Gastrocnemius medialis (tissue), 4 donors: ENCODE measurements around the gene SMYD2. TPM values are rescaled to one million over a fixed set of nuclear protein-coding genes. Genes with fewer than 3 reads are reported as not detected.

Experiments
- ATAC-seq, 2 donors: fragments of 150-250 bp; one replicate each; pipeline ENCODE4 v1.9.1; 2016
- DNase-seq, 2 donors: peaks; one replicate each; pipeline ENCODE4 v3.0.0-alpha.2; 2019
- H3K27ac ChIP-seq, 4 donors: fragments of 200-600 bp; sonication (generic); 1 replicate in 1 of 4; 2 replicates in 3 of 4; pipeline ENCODE4 v1.5.1; 2016 to 2018; ENCODE audit warnings: mild to moderate bottlenecking in 2 of 4, moderate library complexity in 1 of 4
- H3K27me3 ChIP-seq, 3 donors: fragments of 200-600 bp; sonication (generic) in 2 of 3; 1 replicate in 1 of 3; 2 replicates in 2 of 3; pipeline versions ENCODE4 v1.5.1 to v1.6.0; 2016 to 2019; ENCODE audit warnings: mild to moderate bottlenecking in 1 of 3, moderate library complexity in 1 of 3
- H3K36me3 ChIP-seq, 2 donors: fragments of 200-600 bp; sonication (generic) in 1 of 2; one replicate each; pipeline ENCODE4 v1.5.1; 2017 to 2018
- H3K4me1 ChIP-seq, 2 donors: fragments of 200-600 bp; sonication (generic) in 1 of 2; one replicate each; pipeline ENCODE4 v1.5.1; 2016 to 2017; ENCODE audit warnings: mild to moderate bottlenecking in 2 of 2
- H3K4me3 ChIP-seq, 4 donors: fragments of 200-600 bp; sonication (generic) in 3 of 4; 1 replicate in 1 of 4; 2 replicates in 3 of 4; pipeline ENCODE4 v1.5.1; 2016 to 2019; ENCODE audit warnings: mild to moderate bottlenecking in 2 of 4
- H3K9me3 ChIP-seq, 3 donors: fragments of 200-600 bp; sonication (generic) in 2 of 3; 1 replicate in 1 of 3; 2 replicates in 2 of 3; pipeline ENCODE4 v1.5.1; 2016 to 2019
- POLR2A ChIP-seq, 2 donors: fragments of 450-650 bp; IDR thresholded peaks; one replicate each; pipeline ENCODE4 v1.6.1; 2017; ENCODE audit warnings: antibody characterized with exemption in 2 of 2, mild to moderate bottlenecking in 2 of 2, moderate library complexity in 2 of 2
- in situ Hi-C, 4 donors: fragments of 200-750 bp; cut with MboI; loops; one replicate each; pipeline versions ENCODE4 v1.15.0 to v1.8.0; 2017; ENCODE audit warnings: low sequenced_read_pairs in 4 of 4
- intact Hi-C: fragments of 100-400 bp; cut with DNase I; formaldehyde crosslinking; loops from one replicate; pipeline ENCODE4 v1.15.1; 2023; ENCODE audit warnings: low total_unique reads
- total RNA-seq, 4 donors: library from RNA; depleted of rRNA; stranded (reverse); fragments of >200 nt; gene quantifications; one replicate each; pipeline versions ENCODE4 v1.1.0 to v1.2.3, GENCODE V29; 2016
- TF ChIP-seq, protein P1 (sequence below), 5 experiments: fragments of 450-650 bp in 3 of 5; fragments of 200-600 bp in 2 of 5; sonication (generic) in 2 of 5; IDR thresholded peaks in 4 of 5; conservative IDR thresholded peaks in 1 of 5; 1 replicate in 4 of 5; 2 replicates in 1 of 5; pipeline ENCODE4 v1.5.1; 2016 to 2019; ENCODE audit warnings: antibody characterized with exemption in 5 of 5, mild to moderate bottlenecking in 3 of 5, moderate library complexity in 3 of 5

Gene SMYD2
- total RNA-seq, 4 donors from 2014 or later, result 57.2 to 112 (median 80.4) TPM

DNA sequence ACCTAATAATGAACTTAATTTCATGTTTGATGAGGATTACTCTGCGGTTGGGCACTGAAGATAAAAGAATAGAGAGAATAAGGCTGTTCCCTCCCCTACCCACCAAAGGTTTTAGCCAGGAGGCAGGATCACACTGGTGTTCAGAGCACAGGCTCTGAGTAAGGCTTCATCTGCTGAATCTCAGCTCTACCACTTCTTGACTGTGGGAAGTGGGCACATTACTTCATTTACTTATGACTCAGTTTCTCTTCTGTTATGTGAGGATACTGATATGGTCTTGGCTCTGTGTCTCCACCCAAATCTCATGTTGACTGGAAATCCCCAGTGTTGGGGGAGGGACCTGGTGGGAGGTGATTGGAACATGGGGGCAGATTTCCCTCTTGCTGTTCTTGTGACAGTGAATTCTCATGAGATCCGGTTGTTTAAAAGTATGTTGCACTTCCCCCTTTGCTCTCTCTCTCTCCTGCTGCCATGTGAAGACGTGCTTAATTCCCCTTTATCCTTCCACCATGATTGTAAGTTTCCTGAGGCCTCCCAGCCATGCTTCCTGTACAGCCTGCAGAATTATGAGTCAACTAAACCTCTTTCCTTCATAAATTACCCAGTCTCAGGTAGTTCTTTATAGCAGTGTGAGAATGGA is 79.7 kb downstream of the SMYD2 start:
- Histone ChIP-seq H3K27me3 (no peaks in the 10 kb centered on the region), H3K4me1 (peaks cover 40 to 56% of the 10 kb centered on the region in 2 donors), H3K9me3 (no peaks in the 10 kb centered on the region), H3K36me3 (peaks cover 0 to 17% of the 10 kb centered on the region in 2 donors), H3K27ac (peak overlapping the region; percentile 87 to 97 (median 91)), H3K4me3 (no peak overlapping the region)
- no peak for DNase-seq
- intact Hi-C loops (loop anchor here (5.0 kb wide), 1 partner anchor 77 kb away; no protein-coding TSS in a partner anchor), in situ Hi-C loops (no loop called here)
- TF ChIP-seq, protein P1, sequence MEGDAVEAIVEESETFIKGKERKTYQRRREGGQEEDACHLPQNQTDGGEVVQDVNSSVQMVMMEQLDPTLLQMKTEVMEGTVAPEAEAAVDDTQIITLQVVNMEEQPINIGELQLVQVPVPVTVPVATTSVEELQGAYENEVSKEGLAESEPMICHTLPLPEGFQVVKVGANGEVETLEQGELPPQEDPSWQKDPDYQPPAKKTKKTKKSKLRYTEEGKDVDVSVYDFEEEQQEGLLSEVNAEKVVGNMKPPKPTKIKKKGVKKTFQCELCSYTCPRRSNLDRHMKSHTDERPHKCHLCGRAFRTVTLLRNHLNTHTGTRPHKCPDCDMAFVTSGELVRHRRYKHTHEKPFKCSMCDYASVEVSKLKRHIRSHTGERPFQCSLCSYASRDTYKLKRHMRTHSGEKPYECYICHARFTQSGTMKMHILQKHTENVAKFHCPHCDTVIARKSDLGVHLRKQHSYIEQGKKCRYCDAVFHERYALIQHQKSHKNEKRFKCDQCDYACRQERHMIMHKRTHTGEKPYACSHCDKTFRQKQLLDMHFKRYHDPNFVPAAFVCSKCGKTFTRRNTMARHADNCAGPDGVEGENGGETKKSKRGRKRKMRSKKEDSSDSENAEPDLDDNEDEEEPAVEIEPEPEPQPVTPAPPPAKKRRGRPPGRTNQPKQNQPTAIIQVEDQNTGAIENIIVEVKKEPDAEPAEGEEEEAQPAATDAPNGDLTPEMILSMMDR (IDR thresholded peaks at IDR 0.05 in 4 of 5, conservative IDR thresholded peaks at IDR 0.05 in 1 of 5), result no peak
- no peak for TF ChIP-seq POLR2A (IDR thresholded peaks at IDR 0.05)
- no peak for ATAC-seq

DNA sequence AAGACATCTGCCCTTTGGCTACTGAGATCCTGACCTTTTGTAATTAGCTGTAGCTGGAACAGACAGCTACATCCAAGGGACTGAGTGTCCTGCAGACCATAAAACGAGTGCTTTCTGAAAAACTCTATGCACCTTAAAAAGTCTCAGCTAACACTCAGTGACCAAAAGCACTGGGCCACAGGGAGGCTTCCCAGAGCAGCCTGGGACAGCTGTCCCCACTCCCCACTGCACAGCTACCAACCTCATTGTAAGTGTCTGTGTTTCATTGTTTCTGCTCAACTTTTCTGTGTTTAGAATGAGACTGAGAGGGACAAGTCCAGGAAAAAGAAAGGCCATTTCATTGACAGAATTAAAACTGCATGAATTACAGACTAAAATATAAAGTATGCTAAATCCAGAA is 80.7 kb downstream of the SMYD2 start:
- no peak for TF ChIP-seq POLR2A (IDR thresholded peaks at IDR 0.05)
- TF ChIP-seq, protein P1 (IDR thresholded peaks at IDR 0.05 in 4 of 5, conservative IDR thresholded peaks at IDR 0.05 in 1 of 5), result no peak
- ATAC-seq, result peak; percentile 25 to 46
- peak overlapping the region in 2 of 4 donors; percentile 3 to 8 for H3K4me3 ChIP-seq
- in situ Hi-C loops (no loop called here), intact Hi-C loops (loop anchor here (1.0 to 5.0 kb wide), 2 partner anchors 76 to 190 kb away; partner anchors contain the start of gene PTPN14)
- H3K27ac ChIP-seq, result peak overlapping the region; percentile 87 to 97 (median 91)
- peak in 1 of 2 donors; percentile 38 for DNase-seq
- H3K27me3 ChIP-seq, result no peaks in the 10 kb centered on the region
- peaks cover 40 to 57% of the 10 kb centered on the region in 2 donors for H3K4me1 ChIP-seq
- no peaks in the 10 kb centered on the region for H3K9me3 ChIP-seq
- H3K36me3 ChIP-seq, result peaks cover 0 to 17% of the 10 kb centered on the region in 2 donors

DNA sequence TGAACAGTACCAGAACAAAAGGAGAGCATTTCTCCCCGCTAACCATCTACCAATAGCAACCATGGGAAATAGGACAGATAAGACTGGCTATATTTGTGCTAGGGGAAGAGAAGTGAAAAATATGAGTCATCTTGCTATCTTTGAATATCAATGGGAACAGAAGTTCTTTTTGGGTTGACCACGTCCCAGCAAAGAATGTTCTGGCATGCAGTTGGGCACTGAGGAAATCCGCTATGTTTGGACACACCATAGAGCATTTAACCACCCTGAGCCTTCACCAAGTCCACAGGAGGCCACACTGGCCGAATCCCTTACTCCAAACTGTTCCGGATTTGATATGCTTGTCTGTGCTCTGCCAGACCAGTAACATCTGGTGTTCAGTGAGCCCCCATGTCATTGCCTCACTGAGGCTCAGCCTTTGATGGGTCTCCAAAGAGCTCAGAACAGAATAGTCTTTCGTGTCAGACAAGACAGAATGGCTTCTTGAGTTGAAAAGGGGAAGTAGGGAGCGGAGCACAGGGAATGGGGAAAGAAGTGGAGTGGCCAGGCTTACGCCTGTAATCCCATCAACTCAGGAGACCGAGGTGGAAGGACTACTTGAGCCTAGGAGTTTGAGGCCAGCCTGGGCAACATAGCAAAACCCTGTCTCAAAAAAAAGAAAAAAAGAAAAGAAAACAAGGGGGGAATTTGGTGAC is 81.4 kb downstream of the SMYD2 start:
- intact Hi-C loops (loop anchor here (1.0 to 5.0 kb wide), 2 partner anchors 75 to 189 kb away; partner anchors contain the start of gene PTPN14), in situ Hi-C loops (no loop called here)
- Histone ChIP-seq H3K27ac (peak overlapping the region; percentile 87 to 97 (median 91)), H3K4me3 (peak overlapping the region in 2 of 4 donors; percentile 3 to 8), H3K36me3 (peaks cover 0 to 14% of the 10 kb centered on the region in 2 donors), H3K27me3 (no peaks in the 10 kb centered on the region), H3K9me3 (no peaks in the 10 kb centered on the region), H3K4me1 (peaks cover 40 to 57% of the 10 kb centered on the region in 2 donors)
- DNase-seq (peak; percentile 81 to 90), ATAC-seq (peak; percentile 92 to 96)
- TF ChIP-seq POLR2A (IDR thresholded peaks at IDR 0.05), result peak; percentile 24 to 40
- TF ChIP-seq, protein P1 (IDR thresholded peaks at IDR 0.05 in 4 of 5, conservative IDR thresholded peaks at IDR 0.05 in 1 of 5), result no peak

DNA sequence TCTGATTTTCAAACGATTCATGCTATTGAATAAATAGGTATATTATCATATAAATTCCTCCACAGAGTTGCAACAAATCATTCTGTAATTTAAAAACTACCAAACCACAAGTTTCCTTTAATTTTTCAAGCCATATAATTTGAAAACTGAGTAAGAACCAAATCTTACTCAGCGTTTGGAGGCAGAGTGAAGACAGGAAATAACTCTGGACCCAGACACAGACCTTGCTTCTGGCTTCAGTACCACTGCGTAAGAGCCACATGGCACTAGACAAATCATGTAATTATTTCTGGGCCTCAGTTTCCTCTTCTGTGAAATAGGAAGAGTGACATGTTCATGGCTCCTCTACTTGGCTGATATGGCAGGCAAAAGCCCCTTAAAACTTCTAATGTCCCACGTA is 82.4 kb downstream of the SMYD2 start:
- Histone ChIP-seq H3K27ac (peak overlapping the region; percentile 87 to 97 (median 91)), H3K27me3 (no peaks in the 10 kb centered on the region), H3K4me3 (no peak overlapping the region), H3K9me3 (no peaks in the 10 kb centered on the region), H3K4me1 (peaks cover 40 to 57% of the 10 kb centered on the region in 2 donors), H3K36me3 (peaks cover 0 to 9% of the 10 kb centered on the region in 2 donors)
- ATAC-seq, result no peak
- intact Hi-C loops, result loop anchor here (5.0 kb wide), 1 partner anchor 74 kb away; no protein-coding TSS in a partner anchor
- TF ChIP-seq, protein P1 (IDR thresholded peaks at IDR 0.05 in 4 of 5, conservative IDR thresholded peaks at IDR 0.05 in 1 of 5), result no peak
- no peak for TF ChIP-seq POLR2A (IDR thresholded peaks at IDR 0.05)
- in situ Hi-C loops, result no loop called here
- DNase-seq, result no peak
